ENCODE measurements around the gene MOCS1. TPM values are rescaled to one million over a fixed set of nuclear protein-coding genes. Genes with fewer than 3 reads are reported as not detected.

The MOCS1 gene
- total and polyA plus RNA-seq, 4 donors: 14.0 to 39.0 (median 27.5) TPM

GRCh38 chr6:39925191-39925930 is 8.9 kb downstream of the MOCS1 start:
- no peak for DNase-seq
- intact Hi-C loops (cut with DNase I): no loop called here
- Histone ChIP-seq H3K27ac (ENCODE audit: low read depth in 1 of 2, low read length in 2 of 2) (no peak overlapping the region), H3K9me3 (ENCODE audit: control insufficient read depth, low read length) (no peaks in the 10 kb centered on the region), H3K4me3 (ENCODE audit: low read length in 2 of 2) (no peak overlapping the region), H3K27me3 (ENCODE audit: control insufficient read depth in 1 of 2, insufficient read depth in 2 of 2, low read length in 1 of 2) (no peaks in the 10 kb centered on the region), H3K36me3 (ENCODE audit: control insufficient read depth in 1 of 2, insufficient read depth in 2 of 2, low read length in 1 of 2) (peaks cover 0 to 7% of the 10 kb centered on the region in 2 donors), H3K4me1 (ENCODE audit: control insufficient read depth in 1 of 2, insufficient read depth in 2 of 2, low read length in 2 of 2) (peaks cover 0 to 2% of the 10 kb centered on the region in 2 donors)
- ATAC-seq (ENCODE audit: low FRiP score): no peak
- WGBS, 2 donors: 92 to 93% methylated on average over 22 of the region's 22 CpGs

DNA sequence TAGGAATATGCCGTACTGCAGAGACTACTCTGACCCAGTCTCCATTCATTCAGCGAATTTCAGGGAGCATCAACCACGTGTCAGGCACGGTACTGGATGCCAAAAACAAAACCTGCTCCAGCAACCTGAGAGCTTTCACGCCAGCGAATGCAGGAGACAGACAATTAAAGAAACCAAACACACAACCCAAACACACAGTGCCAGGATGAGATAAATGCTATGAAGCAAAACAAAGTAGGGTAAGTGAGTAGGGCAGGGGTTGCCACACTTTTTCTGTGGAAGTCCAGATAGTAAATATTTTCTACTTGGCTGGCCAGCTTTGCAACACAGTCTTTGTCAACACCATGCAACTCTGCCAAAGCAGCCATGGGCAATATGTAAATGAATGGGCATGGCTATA is 10.0 kb downstream of the MOCS1 start:
- H3K9me3 ChIP-seq (ENCODE audit: control insufficient read depth, low read length): no peaks in the 10 kb centered on the region
- DNase-seq (no peak), ATAC-seq (ENCODE audit: low FRiP score) (no peak)
- 68 to 72% methylated on average over 6 of the region's 6 CpGs for WGBS, 2 donors
- intact Hi-C loops (cut with DNase I): no loop called here
- no peak overlapping the region for H3K27ac ChIP-seq (ENCODE audit: low read depth in 1 of 2, low read length in 2 of 2)
- no peak overlapping the region for H3K4me3 ChIP-seq (ENCODE audit: low read length in 2 of 2)
- no peaks in the 10 kb centered on the region for H3K27me3 ChIP-seq (ENCODE audit: control insufficient read depth in 1 of 2, insufficient read depth in 2 of 2, low read length in 1 of 2)
- H3K4me1 ChIP-seq (ENCODE audit: control insufficient read depth in 1 of 2, insufficient read depth in 2 of 2, low read length in 2 of 2): peaks cover 0 to 2% of the 10 kb centered on the region in 2 donors
- H3K36me3 ChIP-seq (ENCODE audit: control insufficient read depth in 1 of 2, insufficient read depth in 2 of 2, low read length in 1 of 2): peaks cover 0 to 7% of the 10 kb centered on the region in 2 donors

DNA sequence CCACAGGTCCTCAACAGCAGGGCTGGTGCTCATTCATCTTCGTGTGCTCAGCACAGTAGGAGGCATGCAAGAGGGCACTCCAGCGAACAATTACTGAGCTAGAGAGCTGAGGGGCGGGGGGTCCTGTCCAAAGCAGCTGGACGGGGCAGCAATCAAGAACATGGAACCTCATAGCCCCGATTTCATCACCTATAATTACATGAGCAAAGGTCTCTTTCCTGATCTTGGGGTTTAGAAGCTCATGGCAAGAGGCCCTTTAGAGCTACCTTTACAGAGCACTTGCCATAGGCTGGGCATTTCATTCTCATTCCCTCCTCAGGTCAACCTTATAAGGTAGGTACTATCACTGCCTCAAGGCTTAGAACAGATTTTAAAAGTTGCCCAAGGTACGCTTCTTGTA is 10.4 kb downstream of the MOCS1 start:
- Histone ChIP-seq H3K4me3 (ENCODE audit: low read length in 2 of 2) (no peak overlapping the region), H3K27ac (ENCODE audit: low read depth in 1 of 2, low read length in 2 of 2) (no peak overlapping the region), H3K27me3 (ENCODE audit: control insufficient read depth in 1 of 2, insufficient read depth in 2 of 2, low read length in 1 of 2) (no peaks in the 10 kb centered on the region), H3K4me1 (ENCODE audit: control insufficient read depth in 1 of 2, insufficient read depth in 2 of 2, low read length in 2 of 2) (peaks cover 0 to 2% of the 10 kb centered on the region in 2 donors), H3K36me3 (ENCODE audit: control insufficient read depth in 1 of 2, insufficient read depth in 2 of 2, low read length in 1 of 2) (peaks cover 0 to 7% of the 10 kb centered on the region in 2 donors), H3K9me3 (ENCODE audit: control insufficient read depth, low read length) (no peaks in the 10 kb centered on the region)
- ATAC-seq (ENCODE audit: low FRiP score) (no peak), DNase-seq (no peak)
- intact Hi-C loops (cut with DNase I): no loop called here
- WGBS, 2 donors: 70 to 73% methylated on average over 6 of the region's 6 CpGs

- Histone ChIP-seq H3K4me1 (ENCODE audit: control insufficient read depth in 1 of 2, insufficient read depth in 2 of 2, low read length in 2 of 2) (peaks cover 0 to 2% of the 10 kb centered on the region in 2 donors), H3K4me3 (ENCODE audit: low read length in 2 of 2) (no peak overlapping the region), H3K9me3 (ENCODE audit: control insufficient read depth, low read length) (no peaks in the 10 kb centered on the region), H3K27ac (ENCODE audit: low read depth in 1 of 2, low read length in 2 of 2) (no peak overlapping the region), H3K36me3 (ENCODE audit: control insufficient read depth in 1 of 2, insufficient read depth in 2 of 2, low read length in 1 of 2) (peaks cover 0 to 7% of the 10 kb centered on the region in 2 donors), H3K27me3 (ENCODE audit: control insufficient read depth in 1 of 2, insufficient read depth in 2 of 2, low read length in 1 of 2) (no peaks in the 10 kb centered on the region)
- intact Hi-C loops (cut with DNase I): no loop called here
- ATAC-seq (ENCODE audit: low FRiP score) (peak; percentile 25), DNase-seq (peak in 1 of 2 donors; percentile 86)
- 36 to 64% methylated on average over 5 of the region's 5 CpGs for WGBS, 2 donors
Measured at GRCh38 chr6:39923394-39923793, 10.9 kb downstream of the MOCS1 start.

DNA sequence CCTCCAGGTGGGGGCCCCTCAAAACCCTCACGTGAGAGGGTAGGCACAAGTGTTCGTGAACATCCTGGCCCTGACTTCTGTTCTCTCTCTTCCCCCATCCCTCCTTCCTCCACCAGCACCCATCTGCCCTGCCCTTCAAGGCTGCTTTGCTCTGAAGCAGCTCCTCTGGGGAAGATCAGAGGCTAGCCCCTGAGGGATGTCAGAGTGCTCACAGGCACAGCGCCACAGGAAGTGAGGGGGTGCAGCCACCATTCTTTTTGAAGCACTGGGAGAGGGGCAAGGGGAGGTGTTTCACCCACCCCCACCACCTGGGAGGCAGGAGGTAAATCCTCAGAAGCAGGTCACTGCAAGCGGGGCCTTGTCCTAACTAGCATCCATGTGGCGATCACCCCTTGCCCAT is 11.4 kb downstream of the MOCS1 start:
- H3K4me3 ChIP-seq (ENCODE audit: low read length in 2 of 2): no peak overlapping the region
- H3K36me3 ChIP-seq (ENCODE audit: control insufficient read depth in 1 of 2, insufficient read depth in 2 of 2, low read length in 1 of 2): peaks cover 0 to 7% of the 10 kb centered on the region in 2 donors
- WGBS, 2 donors: 94 to 97% methylated on average over 5 of the region's 5 CpGs
- DNase-seq (no peak), ATAC-seq (ENCODE audit: low FRiP score) (no peak)
- H3K9me3 ChIP-seq (ENCODE audit: control insufficient read depth, low read length): no peaks in the 10 kb centered on the region
- H3K27me3 ChIP-seq (ENCODE audit: control insufficient read depth in 1 of 2, insufficient read depth in 2 of 2, low read length in 1 of 2): no peaks in the 10 kb centered on the region
- intact Hi-C loops (cut with DNase I): no loop called here
- no peak overlapping the region for H3K27ac ChIP-seq (ENCODE audit: low read depth in 1 of 2, low read length in 2 of 2)
- peaks cover 0 to 2% of the 10 kb centered on the region in 2 donors for H3K4me1 ChIP-seq (ENCODE audit: control insufficient read depth in 1 of 2, insufficient read depth in 2 of 2, low read length in 2 of 2)

- Histone ChIP-seq H3K4me1 (ENCODE audit: control insufficient read depth in 1 of 2, insufficient read depth in 2 of 2, low read length in 2 of 2) (no peaks in the 10 kb centered on the region), H3K27ac (ENCODE audit: low read depth in 1 of 2, low read length in 2 of 2) (no peak overlapping the region), H3K9me3 (ENCODE audit: control insufficient read depth, low read length) (no peaks in the 10 kb centered on the region), H3K36me3 (ENCODE audit: control insufficient read depth in 1 of 2, insufficient read depth in 2 of 2, low read length in 1 of 2) (peaks cover 0 to 9% of the 10 kb centered on the region in 2 donors), H3K4me3 (ENCODE audit: low read length in 2 of 2) (no peak overlapping the region), H3K27me3 (ENCODE audit: control insufficient read depth in 1 of 2, insufficient read depth in 2 of 2, low read length in 1 of 2) (no peaks in the 10 kb centered on the region)
- ATAC-seq (ENCODE audit: low FRiP score): no peak
- 78 to 87% methylated on average over 3 of the region's 3 CpGs for WGBS, 2 donors
- no peak for DNase-seq
- intact Hi-C loops (cut with DNase I): no loop called here
Measured at GRCh38 chr6:39920157-39920556, 14.1 kb downstream of the MOCS1 start.

GRCh38 chr6:39918831-39919230 is 15.4 kb downstream of the MOCS1 start:
- no peak overlapping the region for H3K4me3 ChIP-seq (ENCODE audit: low read length in 2 of 2)
- ATAC-seq (ENCODE audit: low FRiP score): no peak
- H3K36me3 ChIP-seq (ENCODE audit: control insufficient read depth in 1 of 2, insufficient read depth in 2 of 2, low read length in 1 of 2): peaks cover 0 to 7% of the 10 kb centered on the region in 2 donors
- no peak for DNase-seq
- no peaks in the 10 kb centered on the region for H3K27me3 ChIP-seq (ENCODE audit: control insufficient read depth in 1 of 2, insufficient read depth in 2 of 2, low read length in 1 of 2)
- no peak overlapping the region for H3K27ac ChIP-seq (ENCODE audit: low read depth in 1 of 2, low read length in 2 of 2)
- intact Hi-C loops (cut with DNase I): no loop called here
- no peaks in the 10 kb centered on the region for H3K9me3 ChIP-seq (ENCODE audit: control insufficient read depth, low read length)
- H3K4me1 ChIP-seq (ENCODE audit: control insufficient read depth in 1 of 2, insufficient read depth in 2 of 2, low read length in 2 of 2): no peaks in the 10 kb centered on the region
- WGBS, 2 donors: 92 to 93% methylated on average over 5 of the region's 5 CpGs

GRCh38 chr6:39917981-39918380 is 16.3 kb downstream of the MOCS1 start:
- 83% methylated on average over 3 of the region's 3 CpGs for WGBS, 2 donors
- DNase-seq: no peak
- no peaks in the 10 kb centered on the region for H3K9me3 ChIP-seq (ENCODE audit: control insufficient read depth, low read length)
- no peaks in the 10 kb centered on the region for H3K27me3 ChIP-seq (ENCODE audit: control insufficient read depth in 1 of 2, insufficient read depth in 2 of 2, low read length in 1 of 2)
- no peaks in the 10 kb centered on the region for H3K4me1 ChIP-seq (ENCODE audit: control insufficient read depth in 1 of 2, insufficient read depth in 2 of 2, low read length in 2 of 2)
- no peak overlapping the region for H3K27ac ChIP-seq (ENCODE audit: low read depth in 1 of 2, low read length in 2 of 2)
- H3K4me3 ChIP-seq (ENCODE audit: low read length in 2 of 2): no peak overlapping the region
- intact Hi-C loops (cut with DNase I): no loop called here
- H3K36me3 ChIP-seq (ENCODE audit: control insufficient read depth in 1 of 2, insufficient read depth in 2 of 2, low read length in 1 of 2): peaks cover 0 to 7% of the 10 kb centered on the region in 2 donors
- ATAC-seq (ENCODE audit: low FRiP score): no peak

DNA sequence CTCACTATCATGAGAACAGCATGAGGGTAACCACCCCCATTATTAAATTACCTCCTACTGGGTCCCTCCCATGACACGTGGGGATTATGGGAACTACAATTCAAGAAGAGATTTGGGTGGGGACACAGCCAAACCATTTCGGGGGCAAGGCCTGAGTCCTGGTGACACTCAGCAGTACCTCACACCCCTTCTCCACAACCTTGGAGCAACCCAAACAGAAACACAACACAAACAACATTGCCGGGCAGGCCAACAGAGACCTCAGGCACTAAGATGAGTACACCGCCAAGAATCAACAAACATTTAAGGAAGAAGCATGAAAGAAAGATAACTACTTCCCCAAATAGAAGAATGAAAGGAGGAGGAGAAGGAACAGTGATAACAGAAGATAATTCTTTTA is 16.9 kb downstream of the MOCS1 start:
- Histone ChIP-seq H3K27me3 (ENCODE audit: control insufficient read depth in 1 of 2, insufficient read depth in 2 of 2, low read length in 1 of 2) (no peaks in the 10 kb centered on the region), H3K36me3 (ENCODE audit: control insufficient read depth in 1 of 2, insufficient read depth in 2 of 2, low read length in 1 of 2) (peaks cover 0 to 7% of the 10 kb centered on the region in 2 donors), H3K27ac (ENCODE audit: low read depth in 1 of 2, low read length in 2 of 2) (no peak overlapping the region), H3K9me3 (ENCODE audit: control insufficient read depth, low read length) (no peaks in the 10 kb centered on the region), H3K4me3 (ENCODE audit: low read length in 2 of 2) (no peak overlapping the region), H3K4me1 (ENCODE audit: control insufficient read depth in 1 of 2, insufficient read depth in 2 of 2, low read length in 2 of 2) (no peaks in the 10 kb centered on the region)
- 84 to 86% methylated on average over 4 of the region's 4 CpGs for WGBS, 2 donors
- ATAC-seq (ENCODE audit: low FRiP score): no peak
- no peak for DNase-seq
- intact Hi-C loops (cut with DNase I): no loop called here
